DMS 273 (cell line): ENCODE data around the gene IMPA2.

ENCODE experiments used
- DNase-seq: peaks from one replicate; lab custom pipeline; 2025; ENCODE audit not compliant: unreplicated experiment; lab: John Stamatoyannopoulos, UW

Gene IMPA2

GRCh38 chr18:12006488-12006840 is 25.2 kb downstream of the IMPA2 start:
- DNase-seq = no peak

DNA sequence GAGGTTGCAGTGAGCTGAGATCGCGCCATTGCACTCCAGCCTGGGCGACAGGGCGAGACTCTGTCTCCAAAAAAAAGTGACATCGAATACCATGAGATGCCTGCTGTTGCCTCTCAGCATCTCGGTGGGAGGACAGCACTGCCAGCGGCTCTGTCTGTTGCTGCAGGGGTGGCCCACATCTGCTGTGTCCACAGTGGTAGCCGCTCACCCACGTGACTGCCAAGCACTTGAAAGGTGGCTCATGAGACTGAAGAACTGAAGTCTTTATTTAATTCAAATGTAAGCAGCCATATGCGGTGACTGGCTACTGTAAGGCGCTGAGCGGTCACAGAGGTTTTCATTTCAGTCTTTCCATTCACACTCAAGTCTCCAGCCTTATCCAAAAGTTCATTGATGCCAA is 25.8 kb downstream of the IMPA2 start:
- no peak for DNase-seq

- DNase-seq = no peak
Measured at GRCh38 chr18:12008181-12008767, 27.0 kb downstream of the IMPA2 start.

DNA sequence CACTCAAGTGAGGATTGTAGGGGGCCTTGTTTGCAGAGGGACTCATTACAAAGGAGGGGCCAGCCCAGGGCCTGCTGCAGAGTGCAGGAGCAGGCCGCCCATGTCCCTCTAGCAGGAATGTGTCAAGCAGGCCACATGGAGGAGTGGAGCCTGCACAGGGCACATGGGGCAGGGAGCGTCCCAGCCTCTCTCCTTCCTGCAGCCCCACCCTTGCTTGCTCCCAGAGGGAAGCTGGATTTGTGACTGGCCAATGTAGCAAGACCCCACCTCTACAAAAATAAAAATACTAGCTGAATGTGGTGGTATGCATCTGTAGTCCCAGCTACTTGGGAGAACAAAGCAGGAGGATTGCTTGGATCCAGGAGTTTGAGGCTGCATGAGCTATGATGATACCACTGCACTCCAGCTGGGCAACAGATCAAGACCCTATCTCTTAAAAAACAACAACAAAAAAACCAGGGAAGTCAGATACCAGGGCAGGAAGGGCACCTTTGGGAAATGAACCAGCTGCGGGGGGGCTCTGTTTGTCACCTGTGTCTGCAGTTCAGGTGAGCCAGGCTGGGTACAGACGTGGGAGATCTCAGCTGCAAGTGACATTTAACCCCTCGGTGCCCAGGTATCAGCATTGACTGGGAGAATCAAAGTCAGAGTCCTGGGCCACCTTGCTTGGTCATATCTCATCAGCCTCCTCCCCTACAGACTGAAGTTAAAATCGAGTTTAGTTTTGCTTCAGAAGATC is 27.7 kb downstream of the IMPA2 start:
- no peak for DNase-seq

DNA sequence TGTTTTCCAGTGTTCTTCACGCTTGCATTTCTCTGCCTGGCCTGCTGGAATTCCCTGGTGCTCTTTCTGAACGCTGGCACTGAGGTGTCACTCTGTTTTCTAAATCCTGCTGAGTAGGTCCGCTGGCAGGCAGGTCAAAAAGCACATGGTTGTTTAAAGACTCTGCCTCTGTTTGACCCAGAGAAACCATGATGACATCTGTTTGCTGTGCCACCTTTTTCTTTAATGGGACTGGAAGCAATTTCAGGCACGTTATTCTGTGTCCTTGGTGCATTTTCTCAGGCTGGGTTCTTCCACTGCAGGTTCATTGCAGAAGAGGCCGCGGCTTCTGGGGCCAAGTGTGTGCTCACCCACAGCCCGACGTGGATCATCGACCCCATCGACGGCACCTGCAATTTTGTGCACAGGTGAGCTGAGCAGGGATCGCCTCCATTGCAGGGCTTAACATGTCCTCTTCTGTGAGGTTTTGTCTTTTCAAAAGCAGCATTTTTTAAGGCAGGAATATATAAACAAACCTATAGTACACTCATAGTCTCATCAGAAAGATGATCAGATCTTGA is 28.4 kb downstream of the IMPA2 start:
- DNase-seq = no peak

DNA sequence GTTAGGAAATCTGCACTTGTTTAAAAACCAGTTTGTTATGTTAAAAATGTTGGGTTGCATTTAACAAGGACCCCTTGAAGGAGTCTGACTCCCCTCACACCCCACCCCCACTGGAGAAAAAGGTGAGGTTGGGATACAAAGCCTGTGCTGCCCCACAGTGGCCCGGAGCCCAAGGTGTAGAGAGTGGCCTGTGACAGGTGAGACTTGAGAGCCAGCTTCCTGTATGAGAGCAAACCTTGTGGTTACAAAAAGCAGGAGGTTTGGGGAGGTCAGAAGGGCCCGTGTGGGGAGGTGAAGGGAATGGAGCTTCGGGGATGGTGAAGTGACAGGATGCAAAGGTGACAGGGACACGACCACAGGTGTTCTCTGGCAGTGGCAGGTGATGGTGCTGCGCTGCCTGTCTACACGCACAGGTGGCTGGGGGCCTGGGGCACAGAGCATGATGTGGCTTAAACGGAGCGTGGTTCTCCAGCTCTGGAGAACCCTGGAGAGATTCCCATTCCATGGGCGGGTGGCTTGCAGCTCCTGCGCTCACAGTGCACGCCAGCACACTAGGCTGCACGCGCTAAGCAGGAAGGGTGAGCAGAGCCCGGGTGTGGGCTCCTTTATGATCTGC is 29.0 kb downstream of the IMPA2 start:
- no peak for DNase-seq

- DNase-seq = no peak
Measured at GRCh38 chr18:12011199-12011956, 30.1 kb downstream of the IMPA2 start.

- no peak for DNase-seq
Measured at GRCh38 chr18:12011957-12012549, 30.7 kb downstream of the IMPA2 start.

- DNase-seq = no peak
Measured at GRCh38 chr18:12012697-12013096, 31.4 kb downstream of the IMPA2 start.

- no peak for DNase-seq
Measured at GRCh38 chr18:12013186-12013916, 32.0 kb downstream of the IMPA2 start.

- DNase-seq = no peak
Measured at GRCh38 chr18:12014086-12014485, 32.8 kb downstream of the IMPA2 start.

DNA sequence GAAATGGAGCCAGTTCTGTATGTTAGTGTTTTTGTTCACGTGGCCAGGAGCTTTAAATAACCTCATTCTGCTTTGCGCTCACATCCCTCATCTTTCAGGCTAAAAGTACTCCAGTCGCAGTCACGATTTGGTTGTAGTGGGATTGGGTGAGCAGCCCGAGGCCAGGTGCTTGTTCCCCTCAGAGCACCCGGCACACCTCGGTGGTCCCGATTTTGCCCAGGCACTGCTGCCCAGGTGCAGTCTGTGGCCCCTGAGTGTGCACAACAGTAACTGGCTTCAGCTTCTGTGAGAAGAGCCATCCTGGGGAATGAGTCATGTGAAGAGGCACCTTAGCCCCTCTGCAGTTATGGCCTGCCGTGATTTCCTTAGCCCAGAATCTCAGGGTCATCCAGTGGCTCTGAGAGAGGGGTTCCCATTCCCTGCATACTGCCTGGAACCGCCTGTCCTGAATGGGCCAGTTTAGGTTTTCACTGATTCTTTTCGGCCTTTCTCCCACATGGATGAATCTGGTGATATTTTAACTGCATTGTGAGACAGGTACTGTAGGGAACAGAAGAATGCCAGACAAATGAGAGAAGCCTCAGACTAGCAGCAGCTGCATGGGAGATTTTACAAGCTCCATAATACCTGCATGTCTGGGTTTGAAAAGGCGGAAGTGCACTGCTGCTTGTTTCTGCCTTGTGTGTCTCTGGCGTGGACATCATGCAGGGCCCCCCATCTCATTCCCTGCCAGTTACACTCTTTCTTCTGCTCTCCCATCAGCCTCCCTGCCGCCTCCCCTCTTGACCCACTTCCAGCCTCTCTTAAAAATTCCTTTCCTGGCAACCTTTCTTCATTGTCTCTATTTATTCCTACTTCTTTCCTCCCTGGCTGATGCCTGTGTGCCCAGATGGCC is 33.5 kb downstream of the IMPA2 start:
- no peak for DNase-seq

DNA sequence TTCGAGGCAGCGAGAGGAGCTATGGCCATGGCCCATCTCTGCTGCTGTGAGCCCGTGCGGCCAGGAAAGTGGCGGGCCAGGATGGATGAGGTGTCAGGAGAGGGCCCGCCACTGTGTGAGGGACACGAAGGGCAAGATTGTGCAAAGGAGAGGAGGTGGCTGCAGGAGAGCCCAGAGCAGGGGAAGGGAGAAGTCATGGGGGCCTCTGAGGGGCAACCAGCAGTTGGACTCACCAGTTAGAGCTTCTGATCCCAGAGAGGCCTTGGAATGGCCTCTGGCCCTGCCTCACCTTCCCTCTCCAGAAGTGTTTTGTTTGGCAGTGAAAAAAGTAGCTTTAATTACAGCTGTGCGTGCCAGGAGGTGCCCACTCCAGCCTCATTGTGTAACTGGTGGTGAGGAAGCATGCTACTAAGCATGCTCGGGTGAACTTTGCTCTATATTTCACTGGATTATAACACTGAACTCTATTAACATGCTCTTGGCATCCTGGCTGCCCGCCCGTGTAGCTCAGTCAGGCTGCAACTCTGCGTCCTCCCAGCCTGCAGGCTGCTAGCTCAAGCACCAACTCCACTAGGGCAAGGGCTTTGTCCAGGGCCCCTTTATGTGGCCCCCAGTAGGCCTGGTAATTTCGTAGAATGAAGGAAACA is 34.2 kb downstream of the IMPA2 start:
- peak; percentile 18 for DNase-seq

- no peak for DNase-seq
Measured at GRCh38 chr18:12017081-12017480, 35.8 kb downstream of the IMPA2 start.

GRCh38 chr18:12018861-12019260 is 37.6 kb downstream of the IMPA2 start:
- no peak for DNase-seq

- no peak for DNase-seq
Measured at GRCh38 chr18:12021077-12021476, 39.8 kb downstream of the IMPA2 start.

- DNase-seq = no peak
Measured at GRCh38 chr18:12021596-12021995, 40.3 kb downstream of the IMPA2 start.

- DNase-seq = no peak
Measured at GRCh38 chr18:12023375-12023774, 42.1 kb downstream of the IMPA2 start.

- DNase-seq = no peak
Measured at GRCh38 chr18:12026562-12026961, 45.3 kb downstream of the IMPA2 start.
